NOMO-1 treated with DMSO at 0.1 percent for 48 hours (cell line): ENCODE measurements around the gene AFF1.
A peak's percentile ranks its signal among the peaks of the same experiment; 100 is the strongest.

ENCODE experiments used
- DNase-seq: peaks from one replicate; lab custom pipeline; 2025; ENCODE audit not compliant: unreplicated experiment; lab: John Stamatoyannopoulos, UW

AFF1 gene

GRCh38 chr4:86947501-86948120, 12.8 kb downstream of the AFF1 start:
- DNase-seq, result no peak

GRCh38 chr4:86948276-86948675, 13.5 kb downstream of the AFF1 start:
- no peak for DNase-seq

DNA sequence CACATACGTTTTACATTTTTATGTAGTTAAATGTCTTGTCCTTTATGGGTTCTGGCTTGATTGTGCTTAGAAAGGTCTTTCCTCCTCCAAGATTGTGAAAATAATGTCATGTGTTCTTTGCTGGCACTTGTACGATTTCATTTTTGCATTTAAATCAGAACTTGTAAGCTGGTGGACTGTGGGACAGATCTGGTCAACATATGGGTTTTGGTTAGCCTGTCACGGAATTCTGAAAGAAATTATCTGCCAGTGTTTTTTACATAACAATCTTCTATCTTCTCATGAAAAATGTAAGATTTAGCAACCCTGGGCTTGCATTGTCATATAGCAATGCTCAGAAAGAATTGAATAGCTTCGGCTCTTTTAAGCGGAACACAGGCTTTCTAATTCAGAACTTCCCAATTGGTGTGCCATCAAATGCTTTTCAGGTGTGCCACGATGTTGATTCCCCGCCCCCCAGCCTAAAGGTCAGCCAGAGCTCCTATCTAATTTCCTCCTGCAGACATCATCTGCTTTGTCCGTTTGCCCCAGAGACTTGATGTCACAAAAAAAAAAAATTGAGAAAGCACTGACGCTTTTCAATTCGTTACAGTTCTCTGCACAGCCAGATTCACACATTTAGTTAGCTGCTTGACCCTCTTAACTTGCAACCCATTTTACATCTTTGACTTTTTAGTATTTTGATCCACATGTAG, 16.2 kb downstream of the AFF1 start:
- DNase-seq, result no peak

- DNase-seq, result no peak
These were observed 21.2 kb downstream of the AFF1 start for GRCh38 chr4:86955888-86956451.

GRCh38 chr4:86957215-86957614, 22.4 kb downstream of the AFF1 start:
- DNase-seq, result peak; percentile 82

DNA sequence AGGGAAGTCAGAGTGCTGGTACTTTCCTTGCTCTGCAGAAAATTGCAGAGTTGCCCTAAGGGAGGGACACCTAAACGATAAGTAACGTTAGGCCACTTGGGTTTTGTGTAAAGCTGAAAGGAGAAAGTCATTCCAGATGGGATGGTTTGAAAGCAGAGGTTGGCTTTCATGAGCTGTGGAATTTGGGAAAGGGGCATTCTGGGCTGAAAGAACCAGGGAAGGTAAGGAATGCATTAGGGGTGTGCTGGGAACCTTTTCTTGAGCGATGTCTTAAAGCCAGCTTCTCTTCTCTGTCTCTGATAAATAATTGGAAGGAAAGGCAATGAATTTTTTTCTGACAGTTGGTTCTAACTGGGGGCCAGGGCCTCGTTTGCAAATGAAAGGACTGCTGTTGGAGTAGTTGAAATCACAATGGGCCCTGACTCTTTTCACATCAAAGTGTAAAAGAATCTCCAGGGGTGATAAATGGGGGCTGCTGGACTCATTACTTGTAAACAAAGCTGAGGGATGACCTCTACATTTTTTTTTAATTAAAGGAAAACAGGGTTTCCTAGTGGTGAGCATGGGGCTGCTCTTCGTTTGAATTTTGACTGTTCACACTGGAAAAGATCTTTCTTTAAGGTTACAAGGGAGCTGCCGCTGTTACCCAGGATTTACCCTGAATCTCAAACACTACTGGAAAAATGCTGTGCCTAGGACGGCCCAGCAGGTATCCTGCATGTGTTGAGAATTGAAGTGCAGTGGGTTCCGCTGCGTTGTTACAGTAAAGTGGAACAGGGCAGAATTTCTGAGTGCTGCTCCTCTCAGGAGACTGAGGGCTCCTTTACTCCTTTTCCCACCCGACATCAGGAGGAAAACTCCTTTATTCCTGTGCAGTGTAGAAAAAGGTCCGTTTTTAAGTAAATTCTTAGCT, 25.0 kb downstream of the AFF1 start:
- DNase-seq, result no peak

GRCh38 chr4:86960557-86960961, 25.7 kb downstream of the AFF1 start:
- DNase-seq, result no peak

- DNase-seq, result peak; percentile 81
These were observed 26.3 kb downstream of the AFF1 start for GRCh38 chr4:86961116-86961515.

DNA sequence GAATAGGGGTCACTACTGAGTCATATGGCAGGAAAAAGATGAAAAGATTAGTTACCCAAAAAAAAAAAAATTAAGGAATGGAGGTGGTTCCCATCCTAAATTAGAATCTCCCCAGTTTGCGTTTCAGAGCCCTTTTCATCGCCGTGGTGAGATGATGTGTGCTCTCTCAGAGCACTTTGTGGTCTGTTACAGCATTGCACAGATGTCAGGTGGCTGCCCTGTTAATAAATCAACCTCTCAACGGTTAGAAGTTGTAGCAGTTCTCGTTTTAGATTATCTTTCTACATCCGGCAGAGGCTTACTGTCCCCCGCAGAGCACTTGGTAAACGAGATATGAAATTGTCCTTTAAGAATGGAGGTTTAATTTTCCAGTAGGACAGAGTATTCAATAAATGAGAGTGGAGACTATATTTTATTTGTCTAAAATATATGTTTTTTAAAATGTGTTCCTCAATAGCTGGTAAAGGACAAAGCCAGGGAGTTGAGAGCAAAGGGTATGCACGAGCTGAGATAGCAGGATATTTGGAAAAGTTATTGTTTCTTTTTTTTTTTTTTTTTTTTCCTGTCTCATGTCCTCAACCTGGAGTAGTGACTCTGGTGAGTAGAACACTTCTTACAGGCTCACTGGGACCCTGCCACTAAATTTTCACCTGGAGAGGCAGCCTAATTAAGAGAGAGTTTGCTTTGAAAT, 26.9 kb downstream of the AFF1 start:
- peak; percentile 96 for DNase-seq

- DNase-seq, result no peak
These were observed 28.9 kb downstream of the AFF1 start for GRCh38 chr4:86963697-86964096.

DNA sequence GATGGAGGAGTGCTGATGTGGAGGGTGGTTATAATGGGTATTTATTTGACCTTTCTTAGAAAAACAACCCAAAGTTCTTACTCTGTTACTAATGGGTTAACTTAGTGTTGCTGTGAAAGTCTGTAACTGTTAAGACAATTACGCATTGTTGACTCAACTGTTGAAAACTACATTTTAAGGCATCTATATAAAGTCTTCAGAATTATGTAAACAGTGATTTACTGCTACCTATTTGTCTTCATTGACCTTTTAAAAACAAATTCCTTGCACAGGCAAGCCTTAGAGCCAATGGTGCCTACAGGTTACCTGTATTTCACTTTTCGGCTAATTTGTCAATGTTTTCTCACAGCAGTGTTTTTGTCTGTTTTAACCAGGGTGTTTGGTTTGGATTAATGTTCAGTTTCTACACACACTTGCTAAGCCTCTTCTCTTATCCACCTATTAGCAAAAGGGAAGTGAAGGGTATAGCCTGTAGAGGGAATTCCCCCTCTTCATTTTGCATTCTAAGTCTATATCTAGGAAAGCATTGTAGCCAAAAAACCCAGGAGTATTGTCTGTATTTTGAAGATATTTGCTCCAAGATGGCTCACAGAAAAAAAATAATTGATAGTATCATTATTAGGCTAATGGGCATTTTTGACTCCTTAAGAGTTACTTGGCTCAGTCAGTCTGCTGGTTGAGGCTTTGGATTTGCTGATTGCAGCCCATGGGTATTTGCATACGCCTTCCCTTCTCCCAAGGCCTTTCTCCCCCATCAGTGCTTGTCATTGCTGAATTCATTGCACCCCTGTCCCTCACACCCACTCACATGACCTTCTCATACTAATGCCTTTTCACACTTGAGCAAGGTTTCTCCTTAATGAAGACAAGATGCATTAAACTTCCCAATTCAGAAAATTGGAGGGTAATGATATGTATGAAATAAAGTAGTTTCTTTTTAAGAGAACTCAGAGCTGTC, 30.5 kb downstream of the AFF1 start:
- peak; percentile 54 for DNase-seq

DNA sequence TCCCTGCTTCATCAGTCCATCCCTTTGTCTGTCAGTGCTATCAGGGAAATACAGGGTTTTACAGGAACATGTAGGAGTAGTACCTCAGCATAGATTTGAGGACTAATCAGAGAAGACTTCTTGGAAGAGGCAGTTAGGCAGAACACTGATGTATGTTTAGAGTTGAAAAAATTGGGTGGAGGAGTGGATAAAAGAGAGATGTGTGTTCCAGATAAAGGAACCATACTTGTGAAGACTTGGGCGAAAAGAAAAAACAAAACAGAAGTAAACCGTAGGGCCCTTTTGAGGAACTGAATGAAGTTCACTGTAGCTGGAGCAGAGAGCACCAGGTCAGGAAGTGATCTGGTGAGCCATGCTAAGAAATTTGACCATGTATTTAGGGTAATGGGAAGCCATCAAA, 32.3 kb downstream of the AFF1 start:
- DNase-seq, result peak; percentile 50

- DNase-seq, result peak; percentile 43
These were observed 33.0 kb downstream of the AFF1 start for GRCh38 chr4:86967798-86968197.

- no peak for DNase-seq
These were observed 33.7 kb downstream of the AFF1 start for GRCh38 chr4:86968547-86968946.

DNA sequence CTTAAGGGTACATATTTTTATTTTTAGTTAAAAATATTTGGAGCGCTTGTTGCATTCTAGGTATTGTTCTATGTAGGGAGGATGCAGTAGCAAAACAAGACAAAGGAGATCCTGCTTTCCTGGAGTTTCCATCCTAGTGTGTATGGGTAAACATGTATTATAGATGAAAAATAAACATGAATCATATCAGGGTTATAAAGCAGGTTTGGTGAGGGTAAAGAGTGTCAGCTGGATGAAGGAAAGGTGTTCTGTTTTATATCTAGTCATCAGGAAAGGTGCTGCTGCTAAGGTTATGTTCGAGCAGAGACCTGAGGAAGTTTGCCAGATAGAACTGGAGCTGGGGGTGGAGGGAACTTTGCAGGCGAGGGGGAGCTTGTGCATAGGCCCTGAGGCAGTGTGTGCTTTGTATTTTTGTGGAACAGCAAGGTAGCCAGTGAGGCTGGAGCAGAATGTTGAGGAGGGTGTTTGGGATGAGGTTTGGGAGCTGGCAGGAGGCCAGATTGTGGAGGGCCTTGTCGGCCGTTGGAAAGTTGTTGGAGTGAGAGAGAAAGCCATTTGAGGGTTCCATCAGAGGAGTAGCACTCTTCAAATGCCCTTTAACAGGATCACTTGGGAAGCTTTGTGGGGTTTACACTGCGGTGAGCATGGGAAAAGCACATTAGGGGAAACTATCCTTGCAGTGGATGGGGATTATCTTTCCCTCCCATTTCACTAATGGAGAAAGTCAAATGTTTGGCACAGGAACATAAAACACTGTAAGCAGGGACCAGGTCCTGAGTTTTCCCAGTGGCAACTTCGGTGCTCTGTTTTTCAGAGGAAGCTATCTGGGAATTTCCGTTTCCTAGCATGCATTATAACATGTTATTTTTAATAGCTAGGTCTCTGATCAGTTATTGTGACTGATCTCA, 35.9 kb downstream of the AFF1 start:
- no peak for DNase-seq

GRCh38 chr4:86971355-86971683, 36.5 kb downstream of the AFF1 start:
- no peak for DNase-seq

GRCh38 chr4:86972997-86973396, 38.2 kb downstream of the AFF1 start:
- DNase-seq, result peak; percentile 67

DNA sequence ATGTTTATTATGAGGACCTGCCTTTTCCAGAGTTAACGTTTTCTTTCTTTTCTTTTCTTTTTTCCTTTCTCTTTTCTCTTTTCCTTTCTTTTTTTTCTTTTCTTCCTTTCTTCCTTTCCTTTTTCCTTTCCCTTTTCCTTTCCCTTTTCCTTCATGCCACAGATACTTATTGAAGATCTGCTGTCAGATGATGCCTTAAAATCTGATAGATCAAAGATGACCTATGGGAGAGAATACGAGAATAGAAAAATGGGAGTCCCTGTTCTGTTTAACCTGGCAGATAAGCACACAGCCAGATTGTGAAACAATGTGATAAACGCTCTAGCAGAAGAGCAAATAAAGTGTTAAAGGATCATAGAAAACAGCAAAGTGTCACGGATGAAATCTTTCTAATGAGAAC, 38.9 kb downstream of the AFF1 start:
- DNase-seq, result peak; percentile 21

DNA sequence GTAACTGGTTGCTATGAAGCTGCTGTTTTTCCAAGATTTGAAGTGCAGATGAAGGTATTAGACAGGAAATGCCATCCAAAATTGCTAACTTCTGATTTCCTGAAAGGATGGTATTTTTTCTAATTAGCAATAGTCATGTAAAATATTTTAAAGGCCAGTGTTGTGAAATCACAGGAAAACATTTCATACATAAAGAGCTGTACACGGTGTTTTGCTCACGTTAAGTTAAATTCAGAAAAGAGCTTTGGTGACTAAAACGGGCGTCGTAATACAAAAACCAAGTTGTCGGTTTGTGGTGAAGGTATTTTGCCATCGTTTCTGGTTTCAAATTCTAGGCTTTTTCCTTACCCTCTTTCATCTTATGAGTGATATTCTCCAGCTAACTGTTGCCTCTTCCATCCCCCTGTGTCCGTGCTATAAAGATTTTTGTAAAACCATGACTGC, 39.8 kb downstream of the AFF1 start:
- peak; percentile 86 for DNase-seq
